Tibial nerve (tissue), 3 donors: ENCODE data around the gene KAT2B.

ENCODE experiments used
- POLR2A ChIP-seq, 2 donors: fragments of 450-650 bp; IDR thresholded peaks; one replicate each; pipeline ENCODE4 v1.6.1; 2017; ENCODE audit warnings: antibody characterized with exemption in 2 of 2, mild to moderate bottlenecking in 2 of 2, moderate library complexity in 2 of 2
- TF ChIP-seq, protein P1 (sequence below), 5 experiments: fragments of 200-600 bp in 3 of 5; fragments of 450-650 bp in 2 of 5; sonication (generic) in 3 of 5; IDR thresholded peaks; one replicate each; pipeline ENCODE4 v1.5.1; 2016 to 2019; ENCODE audit warnings: antibody characterized with exemption in 5 of 5, mild to moderate bottlenecking in 3 of 5, moderate library complexity in 2 of 5

DNA sequence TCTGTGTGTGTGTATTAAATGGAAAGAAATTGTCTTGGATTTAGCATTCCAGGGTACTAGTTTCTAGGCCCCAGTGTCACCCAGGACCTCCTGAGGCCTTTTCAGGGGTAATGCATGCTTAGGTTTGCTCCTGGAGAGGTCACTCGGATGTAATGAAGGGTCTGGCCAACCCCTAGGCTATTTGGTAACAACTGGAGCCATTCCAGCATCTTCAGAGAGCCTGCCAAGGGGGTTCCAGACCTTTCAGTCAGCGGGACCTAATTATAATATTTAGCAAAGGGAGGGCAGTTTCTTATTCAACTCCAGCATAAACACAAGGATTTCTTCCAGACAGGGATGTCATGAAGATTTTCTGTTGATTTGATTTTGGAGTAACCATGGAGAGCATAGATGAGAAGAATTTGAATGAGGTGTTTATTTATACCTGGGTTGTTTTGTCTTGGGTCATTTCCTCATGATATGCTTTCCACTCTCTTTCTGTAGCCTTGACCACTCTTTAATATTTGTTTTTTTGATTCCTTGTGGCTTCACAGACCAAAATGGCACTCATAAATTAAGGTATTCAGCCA is 17.4 kb downstream of the KAT2B start:
- TF ChIP-seq, protein P1, sequence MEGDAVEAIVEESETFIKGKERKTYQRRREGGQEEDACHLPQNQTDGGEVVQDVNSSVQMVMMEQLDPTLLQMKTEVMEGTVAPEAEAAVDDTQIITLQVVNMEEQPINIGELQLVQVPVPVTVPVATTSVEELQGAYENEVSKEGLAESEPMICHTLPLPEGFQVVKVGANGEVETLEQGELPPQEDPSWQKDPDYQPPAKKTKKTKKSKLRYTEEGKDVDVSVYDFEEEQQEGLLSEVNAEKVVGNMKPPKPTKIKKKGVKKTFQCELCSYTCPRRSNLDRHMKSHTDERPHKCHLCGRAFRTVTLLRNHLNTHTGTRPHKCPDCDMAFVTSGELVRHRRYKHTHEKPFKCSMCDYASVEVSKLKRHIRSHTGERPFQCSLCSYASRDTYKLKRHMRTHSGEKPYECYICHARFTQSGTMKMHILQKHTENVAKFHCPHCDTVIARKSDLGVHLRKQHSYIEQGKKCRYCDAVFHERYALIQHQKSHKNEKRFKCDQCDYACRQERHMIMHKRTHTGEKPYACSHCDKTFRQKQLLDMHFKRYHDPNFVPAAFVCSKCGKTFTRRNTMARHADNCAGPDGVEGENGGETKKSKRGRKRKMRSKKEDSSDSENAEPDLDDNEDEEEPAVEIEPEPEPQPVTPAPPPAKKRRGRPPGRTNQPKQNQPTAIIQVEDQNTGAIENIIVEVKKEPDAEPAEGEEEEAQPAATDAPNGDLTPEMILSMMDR (IDR thresholded peaks at IDR 0.05) = no peak
- TF ChIP-seq POLR2A (IDR thresholded peaks at IDR 0.05) = no peak
